Measurements from ENCODE around the gene CELA2A.

DNA sequence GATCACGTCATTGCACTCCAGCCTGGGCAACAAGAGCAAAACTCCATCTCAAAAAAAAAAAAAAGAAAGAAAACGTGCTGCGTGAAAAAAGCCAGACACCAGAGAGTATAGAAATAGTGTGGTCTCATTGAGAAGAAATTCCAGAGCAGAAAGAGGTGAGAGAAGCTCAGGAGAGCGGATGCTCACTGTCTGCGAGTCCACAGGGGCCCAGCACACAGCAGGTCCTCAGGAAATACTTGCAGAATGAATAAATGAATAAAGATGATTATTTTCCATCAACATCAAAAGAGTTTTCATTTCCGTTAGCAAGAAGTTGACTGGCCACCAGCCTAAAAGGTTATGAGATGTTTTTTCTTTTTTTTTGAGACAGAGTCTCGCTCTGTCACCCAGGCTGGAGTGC is 53.1 kb downstream of the CELA2A start:
- TF ChIP-seq, protein P1, sequence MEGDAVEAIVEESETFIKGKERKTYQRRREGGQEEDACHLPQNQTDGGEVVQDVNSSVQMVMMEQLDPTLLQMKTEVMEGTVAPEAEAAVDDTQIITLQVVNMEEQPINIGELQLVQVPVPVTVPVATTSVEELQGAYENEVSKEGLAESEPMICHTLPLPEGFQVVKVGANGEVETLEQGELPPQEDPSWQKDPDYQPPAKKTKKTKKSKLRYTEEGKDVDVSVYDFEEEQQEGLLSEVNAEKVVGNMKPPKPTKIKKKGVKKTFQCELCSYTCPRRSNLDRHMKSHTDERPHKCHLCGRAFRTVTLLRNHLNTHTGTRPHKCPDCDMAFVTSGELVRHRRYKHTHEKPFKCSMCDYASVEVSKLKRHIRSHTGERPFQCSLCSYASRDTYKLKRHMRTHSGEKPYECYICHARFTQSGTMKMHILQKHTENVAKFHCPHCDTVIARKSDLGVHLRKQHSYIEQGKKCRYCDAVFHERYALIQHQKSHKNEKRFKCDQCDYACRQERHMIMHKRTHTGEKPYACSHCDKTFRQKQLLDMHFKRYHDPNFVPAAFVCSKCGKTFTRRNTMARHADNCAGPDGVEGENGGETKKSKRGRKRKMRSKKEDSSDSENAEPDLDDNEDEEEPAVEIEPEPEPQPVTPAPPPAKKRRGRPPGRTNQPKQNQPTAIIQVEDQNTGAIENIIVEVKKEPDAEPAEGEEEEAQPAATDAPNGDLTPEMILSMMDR (optimal IDR thresholded peaks at IDR 0.05 in 1 of 3, IDR thresholded peaks at IDR 0.05 in 1 of 3, conservative IDR thresholded peaks at IDR 0.05 in 1 of 3; ENCODE audit: extremely low read depth in 1 of 3, insufficient read depth in 2 of 3, low read length in 3 of 3) = no peak
- TF ChIP-seq EZH2 (IDR thresholded peaks at IDR 0.05; ENCODE audit: low read length) = no peak

All from keratinocyte (primary cell).